ENCODE measurements around the gene CCL21.

DNA sequence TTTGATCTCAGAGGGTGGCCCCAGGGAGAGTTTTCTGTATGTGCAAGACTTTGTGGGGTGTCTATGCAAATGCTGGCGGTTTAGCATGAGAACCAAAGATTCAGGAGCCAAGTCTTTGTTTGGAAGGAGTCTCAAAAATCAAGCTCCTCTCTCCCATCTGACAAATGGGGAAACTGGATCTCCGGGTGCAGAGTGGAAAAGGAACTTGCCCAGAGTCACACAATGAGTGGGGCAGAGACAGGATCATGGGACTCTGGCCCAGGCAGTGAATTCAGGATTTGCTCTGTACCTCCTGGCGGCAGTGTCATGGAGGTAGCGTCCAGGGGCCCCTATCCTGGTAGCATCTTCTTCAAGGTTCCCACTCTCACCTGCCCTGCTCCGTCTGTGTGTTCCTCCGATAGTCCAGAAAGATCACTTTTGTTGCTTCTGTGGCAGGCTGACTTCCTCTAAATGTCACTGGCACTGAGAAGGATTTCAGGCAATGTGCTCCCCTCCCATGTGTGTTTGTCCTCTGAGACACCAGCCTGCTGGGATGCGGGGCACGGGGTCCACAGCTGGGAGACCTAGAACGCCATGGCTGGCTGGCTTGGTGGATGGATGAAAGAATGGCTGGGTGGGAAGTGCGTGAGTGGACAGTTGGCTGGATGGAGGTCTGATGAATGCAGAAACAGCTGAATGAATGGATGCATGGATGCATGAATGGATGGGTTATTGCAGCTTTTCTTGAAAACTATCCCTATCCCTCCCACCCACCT, 22.5 kb downstream of the CCL21 start:
- TF ChIP-seq TCF4 (CRISPR knock-in tag; IDR thresholded peaks at IDR 0.05; ENCODE audit: borderline replicate concordance) = no peak
- no peak for TF ChIP-seq ZFP3 (CRISPR knock-in tag; IDR thresholded peaks at IDR 0.05)
- TF ChIP-seq, protein P1, sequence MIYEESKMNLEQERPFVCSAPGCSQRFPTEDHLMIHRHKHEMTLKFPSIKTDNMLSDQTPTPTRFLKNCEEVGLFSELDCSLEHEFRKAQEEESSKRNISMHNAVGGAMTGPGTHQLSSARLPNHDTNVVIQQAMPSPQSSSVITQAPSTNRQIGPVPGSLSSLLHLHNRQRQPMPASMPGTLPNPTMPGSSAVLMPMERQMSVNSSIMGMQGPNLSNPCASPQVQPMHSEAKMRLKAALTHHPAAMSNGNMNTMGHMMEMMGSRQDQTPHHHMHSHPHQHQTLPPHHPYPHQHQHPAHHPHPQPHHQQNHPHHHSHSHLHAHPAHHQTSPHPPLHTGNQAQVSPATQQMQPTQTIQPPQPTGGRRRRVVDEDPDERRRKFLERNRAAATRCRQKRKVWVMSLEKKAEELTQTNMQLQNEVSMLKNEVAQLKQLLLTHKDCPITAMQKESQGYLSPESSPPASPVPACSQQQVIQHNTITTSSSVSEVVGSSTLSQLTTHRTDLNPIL (CRISPR knock-in tag; IDR thresholded peaks at IDR 0.05; ENCODE audit: low read depth) = no peak
- TF ChIP-seq ZFP30 (CRISPR knock-in tag; IDR thresholded peaks at IDR 0.05) = no peak
- TF ChIP-seq, protein P2, sequence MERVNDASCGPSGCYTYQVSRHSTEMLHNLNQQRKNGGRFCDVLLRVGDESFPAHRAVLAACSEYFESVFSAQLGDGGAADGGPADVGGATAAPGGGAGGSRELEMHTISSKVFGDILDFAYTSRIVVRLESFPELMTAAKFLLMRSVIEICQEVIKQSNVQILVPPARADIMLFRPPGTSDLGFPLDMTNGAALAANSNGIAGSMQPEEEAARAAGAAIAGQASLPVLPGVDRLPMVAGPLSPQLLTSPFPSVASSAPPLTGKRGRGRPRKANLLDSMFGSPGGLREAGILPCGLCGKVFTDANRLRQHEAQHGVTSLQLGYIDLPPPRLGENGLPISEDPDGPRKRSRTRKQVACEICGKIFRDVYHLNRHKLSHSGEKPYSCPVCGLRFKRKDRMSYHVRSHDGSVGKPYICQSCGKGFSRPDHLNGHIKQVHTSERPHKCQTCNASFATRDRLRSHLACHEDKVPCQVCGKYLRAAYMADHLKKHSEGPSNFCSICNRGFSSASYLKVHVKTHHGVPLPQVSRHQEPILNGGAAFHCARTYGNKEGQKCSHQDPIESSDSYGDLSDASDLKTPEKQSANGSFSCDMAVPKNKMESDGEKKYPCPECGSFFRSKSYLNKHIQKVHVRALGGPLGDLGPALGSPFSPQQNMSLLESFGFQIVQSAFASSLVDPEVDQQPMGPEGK (CRISPR knock-in tag; IDR thresholded peaks at IDR 0.05; ENCODE audit: borderline replicate concordance) = no peak
- no peak for TF ChIP-seq GLIS3 (CRISPR knock-in tag; IDR thresholded peaks at IDR 0.05)
- no peak for TF ChIP-seq OSR1 (CRISPR knock-in tag; IDR thresholded peaks at IDR 0.05)
- TF ChIP-seq ZC3H10 (CRISPR knock-in tag; IDR thresholded peaks at IDR 0.05) = no peak
- no peak for TF ChIP-seq CSDC2 (CRISPR knock-in tag; IDR thresholded peaks at IDR 0.05)
- TF ChIP-seq ZNF565 (CRISPR knock-in tag; conservative IDR thresholded peaks at IDR 0.05; ENCODE audit: low read depth) = no peak
- TF ChIP-seq PPARA (CRISPR knock-in tag; IDR thresholded peaks at IDR 0.05; ENCODE audit: borderline replicate concordance) = no peak
